GM18867 (cell line): ENCODE results near the gene CPVL.

Experiments used
- ATAC-seq: cut with Tn5 transposase; IDR thresholded peaks from one replicate; pipeline ENCODE4 v1.9.1; 2021; ENCODE audit warnings: mild to moderate bottlenecking, moderate library complexity; ENCODE audit not compliant: unreplicated experiment

The CPVL gene

GRCh38 chr7:29013082-29013695 lies 133.1 kb downstream of the CPVL start:
- ATAC-seq, result no peak

GRCh38 chr7:29009947-29010346 lies 136.4 kb downstream of the CPVL start:
- no peak for ATAC-seq

DNA sequence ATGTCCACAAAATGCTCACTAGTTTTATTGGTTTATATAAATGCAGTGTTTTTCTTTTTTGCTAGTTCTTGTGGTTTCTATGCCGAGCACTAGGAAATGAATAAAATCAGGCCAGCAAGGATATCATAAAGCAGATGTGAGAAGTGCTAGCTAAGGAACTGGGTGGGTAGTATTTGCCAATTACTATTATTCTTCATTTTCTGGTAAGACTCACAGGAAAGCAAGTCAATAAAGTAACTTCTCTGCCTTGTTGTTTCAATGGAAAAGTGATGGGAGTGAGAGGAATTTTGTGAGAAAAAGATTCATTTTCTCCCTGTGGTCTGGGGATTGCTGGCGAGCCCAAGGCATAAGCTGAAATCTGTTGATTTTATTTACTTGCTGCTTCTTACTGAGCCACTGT lies 137.7 kb downstream of the CPVL start:
- no peak for ATAC-seq

GRCh38 chr7:29007127-29007526 lies 139.2 kb downstream of the CPVL start:
- ATAC-seq, result no peak

- no peak for ATAC-seq
Observed at GRCh38 chr7:29005829-29006228, 140.5 kb downstream of the CPVL start.

- no peak for ATAC-seq
Observed at GRCh38 chr7:29005406-29005805, 140.9 kb downstream of the CPVL start.

- no peak for ATAC-seq
Observed at GRCh38 chr7:29003703-29004102, 142.6 kb downstream of the CPVL start.

- no peak for ATAC-seq
Observed at GRCh38 chr7:29000717-29001076, 145.6 kb downstream of the CPVL start.

DNA sequence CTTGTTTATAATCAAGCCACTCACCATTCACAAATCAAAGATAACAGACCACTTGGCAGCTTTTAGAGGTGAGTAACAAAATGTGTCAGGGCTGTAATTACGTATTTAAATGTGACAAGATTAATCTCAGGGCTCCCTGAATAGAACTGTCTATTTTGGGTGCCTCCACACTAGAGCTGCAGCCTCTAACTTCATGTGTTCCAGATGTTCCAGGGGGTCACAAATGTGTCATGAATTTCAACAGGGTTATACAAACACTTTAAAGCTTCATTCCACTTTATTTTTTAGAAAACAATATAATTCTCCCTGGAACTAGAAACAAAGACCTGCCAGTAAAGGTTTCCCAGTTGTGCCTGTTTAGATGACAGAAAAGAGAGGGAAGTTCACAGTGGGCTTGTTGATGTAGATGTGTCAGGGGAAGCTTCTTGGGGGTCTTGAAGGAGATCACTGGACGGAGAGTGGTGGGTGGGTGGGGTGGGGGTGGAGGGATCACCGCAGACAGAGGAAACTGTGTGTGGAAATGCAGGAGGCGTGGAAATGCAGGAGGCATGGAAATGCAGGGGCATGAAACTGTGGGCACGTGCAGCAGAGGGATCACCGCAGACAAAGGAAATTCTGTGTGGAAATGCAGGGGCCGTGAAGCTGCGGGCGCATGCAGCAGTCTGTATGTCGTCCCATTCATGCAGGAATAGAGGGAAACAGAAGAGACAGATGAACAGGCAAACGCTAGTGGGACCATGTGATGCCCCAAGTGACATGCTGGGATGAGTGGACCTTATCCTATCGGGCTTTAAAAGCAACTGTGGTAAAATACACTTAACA lies 146.2 kb downstream of the CPVL start:
- ATAC-seq, result no peak

DNA sequence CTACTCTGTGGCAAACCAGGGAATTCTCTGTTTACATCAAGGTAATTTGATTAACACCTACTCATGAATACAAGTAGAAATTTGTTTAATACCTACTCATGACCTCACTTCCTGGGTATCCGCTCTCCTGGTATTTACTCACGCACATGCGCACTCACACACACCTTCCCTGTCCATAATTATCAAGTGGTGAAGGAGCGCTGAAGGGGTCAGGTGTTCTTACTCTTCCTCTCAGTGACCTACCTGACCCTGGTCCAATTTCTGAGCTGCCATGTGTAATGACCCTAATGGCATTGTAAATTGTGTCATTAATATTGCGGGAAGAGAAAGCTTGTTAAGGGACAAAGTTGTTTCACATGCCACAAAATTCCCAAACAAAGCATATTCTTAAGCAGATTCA lies 146.9 kb downstream of the CPVL start:
- ATAC-seq, result no peak

DNA sequence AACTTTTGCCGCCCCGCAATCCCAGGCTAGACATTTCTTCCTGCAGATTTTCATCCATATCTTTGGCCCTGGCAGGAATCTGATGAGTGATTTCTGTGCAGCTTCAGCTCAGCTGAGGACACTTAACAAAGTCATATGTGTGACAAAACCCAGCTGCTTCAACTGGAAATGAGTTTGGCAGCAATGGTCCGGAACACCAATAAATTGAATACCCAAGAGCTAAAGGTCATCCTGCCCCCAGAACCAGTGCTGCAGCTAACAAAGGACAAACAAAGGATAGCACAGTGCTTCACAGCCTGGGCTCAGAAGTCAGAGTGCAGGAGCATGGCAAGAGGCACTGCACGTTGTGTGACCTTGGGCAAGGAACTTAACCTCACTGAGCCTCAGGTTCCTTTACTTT lies 148.2 kb downstream of the CPVL start:
- ATAC-seq, result no peak

DNA sequence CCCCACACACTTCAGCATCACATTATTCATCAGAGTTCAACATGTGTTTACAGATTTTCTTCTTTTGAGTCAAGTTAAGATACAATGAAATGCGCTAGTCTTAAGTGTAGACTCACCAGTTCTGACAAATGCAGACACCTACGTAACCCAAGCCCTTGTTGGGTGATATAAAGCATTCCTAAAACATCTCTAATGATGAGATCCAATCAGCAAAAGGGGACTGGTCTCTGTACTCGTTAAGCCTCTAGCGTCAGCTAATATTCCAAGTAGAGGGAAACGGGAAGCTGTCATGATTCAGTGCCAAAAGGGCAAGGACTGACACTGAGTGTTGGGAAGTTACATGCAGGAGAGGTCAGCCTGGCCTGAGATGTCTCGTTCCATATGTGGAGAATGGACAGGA lies 149.5 kb downstream of the CPVL start:
- ATAC-seq, result no peak

DNA sequence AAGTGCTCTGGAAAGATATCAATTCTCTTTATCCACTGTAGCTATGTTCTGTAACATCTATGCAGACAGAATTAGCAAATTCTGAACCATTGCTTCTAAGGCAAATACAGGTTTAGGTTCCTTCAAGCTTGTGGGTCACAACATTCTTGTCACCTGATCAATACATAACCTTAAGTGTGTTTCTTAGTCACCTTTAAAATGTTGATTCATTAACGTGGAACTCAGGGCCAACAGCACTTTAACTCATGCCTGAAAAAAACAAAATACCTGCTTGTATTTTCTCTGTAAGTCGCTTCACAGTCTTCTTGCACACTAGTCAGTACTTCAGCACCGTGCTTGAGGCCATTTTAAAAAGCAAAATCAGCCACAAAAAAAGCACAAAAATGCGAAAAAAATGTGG lies 153.0 kb downstream of the CPVL start:
- no peak for ATAC-seq

DNA sequence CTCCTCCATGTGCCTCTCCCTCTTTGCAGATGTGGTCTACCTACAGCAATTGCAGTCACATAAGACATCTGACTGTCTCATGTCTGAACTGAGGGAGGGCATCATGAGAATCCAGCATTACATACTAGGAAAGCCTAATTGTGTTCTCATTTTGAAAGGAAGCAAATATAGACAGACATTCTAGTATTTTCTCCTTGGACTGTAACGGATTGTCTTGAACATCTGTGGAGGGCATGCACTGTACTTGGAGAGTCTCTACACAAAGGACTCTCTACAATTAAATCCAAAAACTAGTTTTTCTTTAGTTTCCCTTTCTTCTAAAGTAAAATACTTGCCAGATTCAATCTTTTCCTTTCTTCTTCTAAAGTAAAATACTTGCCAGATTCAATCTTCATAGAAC lies 153.5 kb downstream of the CPVL start:
- no peak for ATAC-seq

DNA sequence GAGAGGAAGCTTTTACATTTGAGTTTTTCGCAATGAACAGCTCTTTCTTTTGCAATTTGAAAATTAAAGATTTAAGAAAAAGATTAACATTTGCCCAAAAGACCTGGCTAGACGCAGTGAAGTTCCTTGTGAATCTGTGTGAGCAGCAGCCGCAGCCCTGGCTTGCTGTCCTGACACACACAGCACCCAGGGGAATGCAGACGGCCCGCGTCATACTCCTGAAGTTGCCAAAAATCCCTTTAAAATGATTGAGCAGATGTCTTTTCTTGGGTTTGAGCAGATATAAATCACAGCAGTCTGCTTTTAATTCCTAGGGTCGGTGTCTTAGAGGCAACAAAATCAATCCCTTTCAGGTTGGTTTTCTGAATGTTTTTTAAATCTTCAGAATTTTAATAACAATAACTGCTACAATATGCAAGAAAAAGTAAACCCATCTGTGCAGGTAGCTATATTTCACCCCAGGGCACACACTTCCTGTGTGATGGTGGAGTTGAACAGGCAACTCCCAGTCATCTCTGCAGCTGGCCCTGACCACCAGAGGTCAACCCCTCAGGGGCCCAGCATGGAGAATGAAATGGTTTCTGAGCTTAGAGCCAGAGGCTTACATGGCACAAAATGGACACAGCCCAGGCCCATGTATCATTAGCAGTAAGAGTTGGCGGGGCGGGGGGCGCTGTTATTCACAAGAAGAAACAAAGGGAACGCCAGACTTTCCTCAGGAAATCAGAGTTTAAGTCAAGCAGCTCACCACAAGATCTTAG lies 156.0 kb downstream of the CPVL start:
- ATAC-seq, result no peak

DNA sequence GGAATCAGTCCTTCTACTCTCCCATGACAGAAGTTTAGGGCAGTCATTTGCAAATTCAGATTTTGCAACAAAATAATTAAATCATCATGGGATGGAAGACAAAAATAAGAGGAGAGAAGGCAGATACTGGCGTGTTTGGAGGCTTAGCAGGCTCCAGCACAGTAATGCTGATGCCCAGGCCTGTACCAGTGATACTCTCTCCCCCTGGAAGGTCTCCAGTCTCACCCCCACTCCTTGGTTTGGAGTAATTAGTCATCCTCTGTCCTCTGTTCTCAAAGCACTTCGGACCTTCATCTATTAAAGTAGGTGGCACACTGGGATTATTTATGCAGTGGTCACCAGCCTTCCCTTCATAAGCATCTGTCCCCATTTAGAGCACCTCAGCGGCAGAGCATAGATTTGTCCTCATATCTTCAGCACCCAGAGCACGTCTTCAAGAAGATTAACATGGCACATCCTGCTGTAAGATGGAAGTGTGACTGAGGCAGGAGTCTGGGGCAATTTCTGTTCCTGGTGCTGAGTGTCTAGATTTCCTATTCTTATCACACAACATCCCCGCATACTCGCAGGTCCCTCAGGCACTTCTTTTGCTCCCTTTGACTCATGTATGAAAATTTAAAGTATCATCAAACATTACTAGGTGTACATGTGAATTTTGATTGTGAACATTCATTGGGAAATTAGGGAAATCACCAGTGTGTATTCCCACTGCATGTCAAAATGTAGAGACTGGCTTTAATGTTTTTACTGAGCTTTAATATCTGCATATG lies 156.9 kb downstream of the CPVL start:
- ATAC-seq, result no peak

- no peak for ATAC-seq
Observed at GRCh38 chr7:28988810-28989209, 157.5 kb downstream of the CPVL start.

GRCh38 chr7:28988091-28988490 lies 158.2 kb downstream of the CPVL start:
- no peak for ATAC-seq

GRCh38 chr7:28986765-28987110 lies 159.6 kb downstream of the CPVL start:
- ATAC-seq, result no peak

GRCh38 chr7:28986028-28986764 lies 160.1 kb downstream of the CPVL start:
- no peak for ATAC-seq

- no peak for ATAC-seq
Observed at GRCh38 chr7:28984631-28985030, 161.7 kb downstream of the CPVL start.
